Renal cortical epithelial cell (primary cell): ENCODE data around the gene GPSM1. TPM values are rescaled to one million over a fixed set of nuclear protein-coding genes. Genes with fewer than 3 reads are reported as not detected.
"Not testable (repeated sequence)": the region's sequence is repeated elsewhere in the genome, so short reads cannot be mapped to it uniquely, and the experiment has no call there.

Experiments
- DNase-seq: peaks from one replicate; pipeline ENCODE4 v3.0.0-alpha.2; 2011; ENCODE audit warnings: low read depth
- total RNA-seq: library from RNA; depleted of rRNA; stranded (reverse); fragments of >200 nt; gene quantifications from 2 replicates; pipeline ENCODE4 v1.2.3, GENCODE V29; 2014

Gene GPSM1
- total RNA-seq, 1 donor from 2014 or later = 23.6 TPM

GRCh38 chr9:136395345-136396218, 68.2 kb downstream of the GPSM1 start:
- no peak for DNase-seq

DNA sequence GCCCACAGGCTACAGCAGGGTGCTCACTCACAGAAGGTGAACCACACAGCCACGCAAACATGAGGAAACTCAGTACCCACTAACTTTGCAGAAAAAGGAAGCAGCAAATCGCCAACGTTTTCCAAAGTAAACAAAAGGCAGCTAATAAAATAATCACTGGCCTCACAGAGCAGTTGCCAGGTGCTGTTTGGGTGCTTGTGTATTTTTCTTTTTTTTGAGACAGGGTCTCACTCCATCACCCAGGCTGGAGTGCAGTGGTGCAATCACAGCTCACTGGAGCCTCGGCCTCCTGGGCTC, 68.8 kb downstream of the GPSM1 start:
- DNase-seq = no peak

DNA sequence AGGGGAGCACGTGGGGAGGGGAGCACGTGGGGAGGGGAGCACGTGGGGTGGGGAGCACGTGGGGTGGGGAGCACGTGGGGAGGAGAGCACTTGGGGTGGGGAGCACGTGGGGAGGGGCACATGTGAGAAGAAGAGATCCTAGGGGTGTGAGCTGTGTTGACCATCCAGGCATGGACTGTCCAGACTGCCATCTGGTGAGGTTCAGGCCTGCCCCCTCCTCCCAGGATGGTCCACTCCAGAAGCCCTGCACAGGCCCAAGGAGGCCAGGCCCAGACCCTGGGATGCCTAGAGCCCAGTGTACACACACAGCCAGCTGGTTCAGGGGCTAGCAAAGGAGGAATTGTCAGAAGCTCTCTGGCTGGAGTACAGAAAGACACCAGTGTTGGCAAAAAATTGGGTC, 70.3 kb downstream of the GPSM1 start:
- no peak for DNase-seq

DNA sequence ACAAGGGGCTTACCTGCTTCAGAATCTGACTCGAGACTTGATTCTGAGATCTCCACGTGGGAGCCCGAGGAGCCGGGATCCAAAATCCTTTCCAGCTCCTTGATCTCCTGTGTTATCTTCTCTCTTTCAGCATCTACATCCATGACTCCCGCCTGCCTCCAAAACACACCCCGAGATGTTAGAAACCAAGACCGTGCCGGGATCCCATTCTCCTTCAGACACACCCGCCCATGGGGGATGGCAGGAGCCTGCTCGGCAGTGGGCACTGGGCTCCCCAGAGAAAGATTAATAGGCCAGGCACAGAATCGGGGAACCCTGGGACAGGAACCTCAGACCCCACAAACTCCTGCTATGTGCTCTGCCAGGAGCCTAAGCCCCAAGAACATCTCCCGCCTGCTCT, 70.9 kb downstream of the GPSM1 start:
- DNase-seq = no peak

DNA sequence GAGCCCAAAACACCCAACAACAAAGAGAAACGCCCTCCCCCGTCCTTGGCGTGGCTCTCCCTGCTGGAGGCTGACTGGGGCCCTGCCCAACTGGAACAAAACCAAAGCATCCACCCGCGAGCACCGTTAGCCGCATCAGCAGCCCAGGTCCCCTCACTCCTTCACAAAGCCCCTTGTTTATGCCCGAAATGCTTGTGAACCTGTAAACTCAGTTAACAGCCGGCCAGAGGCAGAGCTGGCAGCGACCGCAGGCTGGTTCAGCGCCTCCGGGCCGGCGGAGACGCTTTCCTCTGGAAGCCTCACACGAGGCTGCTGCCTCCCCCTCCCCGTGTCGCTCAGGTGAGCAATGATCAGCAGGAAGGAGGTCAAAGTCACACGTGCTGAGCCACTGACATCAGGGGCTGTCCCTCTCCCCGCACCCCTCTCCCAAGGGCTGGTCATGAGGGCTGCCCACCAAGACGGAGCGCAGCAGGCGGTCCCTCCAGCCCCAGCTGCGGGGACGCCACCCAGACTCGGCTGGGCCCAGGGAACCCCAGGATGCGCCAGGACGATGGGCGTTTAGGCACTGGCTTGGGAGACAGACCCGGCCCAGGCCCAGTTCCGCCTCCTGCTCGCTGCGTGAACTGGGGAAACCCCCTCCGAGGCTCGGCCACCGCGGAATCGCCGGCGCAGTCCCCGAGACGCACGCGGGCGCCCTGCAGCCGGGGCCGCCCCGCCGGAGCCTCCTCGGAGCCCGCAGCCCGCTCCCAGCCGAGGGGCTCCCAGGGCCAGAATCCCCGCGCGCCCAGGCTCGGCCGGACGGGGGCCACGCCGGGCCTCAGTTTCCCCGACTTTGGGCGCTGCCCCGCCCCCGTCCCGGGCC, 72.1 kb downstream of the GPSM1 start:
- DNase-seq = no peak

DNA sequence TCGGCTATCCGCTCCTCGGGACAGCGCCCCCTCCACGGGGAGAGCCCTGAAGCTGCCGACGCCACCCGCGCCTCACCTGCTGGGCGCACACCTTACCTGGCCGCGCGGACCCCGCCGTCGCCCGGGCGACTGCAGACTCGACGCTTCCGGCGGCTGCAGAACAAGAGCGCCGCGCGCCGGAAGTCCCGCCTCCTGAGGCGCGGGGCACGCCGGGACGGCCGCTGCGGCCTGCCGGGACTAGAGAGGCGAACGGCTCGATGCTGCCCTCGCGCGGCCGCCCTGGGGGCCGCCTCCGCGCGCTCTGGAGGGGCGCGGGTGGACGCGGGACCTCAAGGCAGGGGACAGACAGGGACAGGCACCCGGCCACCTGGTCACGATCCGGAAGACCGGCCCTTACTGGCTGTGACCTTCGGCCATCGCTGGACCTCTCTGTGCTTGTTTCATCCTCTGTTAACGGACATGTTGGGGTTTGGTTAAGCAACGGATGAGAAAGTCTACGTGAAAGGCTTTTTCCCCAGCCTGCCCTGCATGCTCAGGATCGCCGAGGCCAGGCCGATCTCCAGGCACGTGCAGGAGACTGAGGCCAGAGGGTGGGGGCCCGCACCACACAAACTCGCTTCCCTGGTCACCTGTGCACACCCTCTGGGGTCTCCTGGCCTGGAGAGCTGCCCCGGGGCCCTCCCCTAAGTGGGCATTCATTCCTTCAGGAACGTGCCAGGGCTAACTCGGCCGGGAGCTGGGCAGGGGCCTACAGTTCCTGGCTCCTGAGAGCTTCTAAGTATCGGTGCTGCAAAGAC, 72.9 kb downstream of the GPSM1 start, which contains the start of gene SNAPC4:
SNAPC4 (minus strand) TSS at position 133 of the 797 bp plus-strand sequence. CDS start 1,742 bp downstream, outside the sequence.
- peak; percentile 59 for DNase-seq

- no peak for DNase-seq
Measured at GRCh38 chr9:136401173-136401922, 74.0 kb downstream of the GPSM1 start.

DNA sequence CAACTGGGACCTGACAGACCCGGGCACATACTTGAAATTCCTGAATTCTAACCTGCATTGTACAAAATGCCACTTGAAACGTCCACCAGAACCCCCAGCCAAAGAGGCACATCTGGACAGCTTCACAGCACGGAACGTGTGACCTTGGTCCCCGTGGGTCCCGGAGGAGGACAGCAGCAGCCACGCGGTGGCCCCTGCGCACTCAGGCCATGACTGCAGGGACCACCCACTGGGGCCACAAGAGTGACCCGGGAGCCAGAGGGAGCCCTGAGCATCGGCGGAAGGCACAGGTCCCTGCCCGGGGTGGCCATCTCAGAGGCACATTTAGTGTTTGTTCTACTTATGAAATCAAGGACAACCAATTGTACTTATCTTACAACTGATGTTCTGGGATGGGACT, 74.7 kb downstream of the GPSM1 start:
- no peak for DNase-seq

GRCh38 chr9:136403538-136403914, 76.2 kb downstream of the GPSM1 start:
- DNase-seq = no peak

DNA sequence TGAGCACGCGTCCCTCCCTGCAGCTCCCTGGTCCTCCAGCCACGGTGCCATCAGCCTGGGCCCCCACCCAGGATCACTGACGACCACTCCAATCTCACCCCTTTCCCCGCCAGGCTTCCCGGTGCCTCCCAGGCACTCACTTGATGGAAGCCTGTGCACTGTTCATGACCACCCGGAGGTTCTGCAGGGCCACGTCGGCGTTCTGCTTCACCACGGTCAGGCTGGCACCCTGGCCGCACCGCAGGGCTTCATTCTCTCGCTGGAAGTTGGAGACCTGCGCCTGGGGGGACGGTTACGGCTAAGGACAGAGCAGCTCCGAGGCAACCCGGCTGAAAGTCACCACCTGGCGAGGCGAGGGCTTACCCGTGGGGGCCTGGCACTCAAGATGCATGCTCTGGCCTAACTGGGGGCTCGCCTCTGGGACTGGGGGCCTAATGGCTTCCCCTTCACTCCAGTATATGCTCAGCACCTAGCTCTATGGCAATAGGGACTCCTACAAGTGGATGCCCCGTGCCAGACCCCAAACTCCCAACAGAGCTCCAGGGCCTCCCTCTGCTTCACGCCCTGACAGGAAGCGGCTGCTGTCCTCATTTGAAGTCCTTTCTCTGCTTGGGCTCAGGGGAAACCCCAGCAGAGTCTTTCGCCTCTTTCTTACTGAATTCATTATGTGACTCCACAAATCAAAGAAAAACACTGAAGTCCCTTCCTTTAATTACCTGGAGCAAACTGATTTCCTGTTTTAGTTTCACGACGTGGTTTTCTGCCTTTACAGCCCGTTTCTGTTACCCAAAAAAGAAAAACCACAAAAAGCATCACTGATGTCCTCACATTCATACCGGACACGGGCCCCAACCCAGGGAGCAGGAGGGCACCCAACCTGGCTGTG, 76.8 kb downstream of the GPSM1 start:
- DNase-seq = no peak

DNA sequence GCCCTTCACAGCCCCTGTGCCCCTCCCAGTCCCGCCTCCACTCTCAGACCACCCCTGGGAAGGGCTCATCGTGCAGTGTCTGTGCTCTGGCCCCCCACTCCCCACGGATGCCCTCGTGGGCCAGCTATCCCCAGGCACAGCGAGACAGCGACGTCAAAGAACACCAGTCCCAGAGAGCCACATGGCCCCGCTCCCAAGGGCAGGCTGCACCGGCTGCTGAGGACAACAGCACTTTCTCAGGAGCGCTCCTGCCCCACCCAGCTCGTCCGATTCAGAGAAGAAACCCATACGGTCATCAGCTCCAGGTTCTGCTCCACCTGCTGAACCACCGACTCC, 77.4 kb downstream of the GPSM1 start:
- no peak for DNase-seq

DNA sequence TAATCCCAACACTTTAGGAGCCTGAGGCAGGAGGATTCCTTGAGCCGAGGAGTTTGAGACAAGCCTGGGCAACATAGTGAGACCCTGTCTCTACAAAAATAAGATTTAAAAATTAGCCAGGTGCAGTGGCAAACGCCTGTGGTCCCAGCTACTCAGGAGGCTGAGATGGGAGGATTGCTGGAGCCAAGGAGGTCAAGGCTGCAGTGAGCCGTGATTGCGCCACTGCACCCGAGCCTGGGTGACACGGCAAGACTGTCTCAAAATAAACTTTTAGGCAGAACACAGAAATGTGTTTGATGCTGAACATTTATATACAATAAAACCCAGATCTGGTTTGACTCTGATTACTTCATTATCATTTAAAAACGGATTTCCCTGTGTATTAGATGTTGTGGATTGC, 78.1 kb downstream of the GPSM1 start:
- DNase-seq = no peak

GRCh38 chr9:136405904-136406303, 78.6 kb downstream of the GPSM1 start:
- not testable (repeated sequence) for DNase-seq

- DNase-seq = not testable (repeated sequence)
Measured at GRCh38 chr9:136407061-136407460, 79.7 kb downstream of the GPSM1 start.

- no peak for DNase-seq
Measured at GRCh38 chr9:136407911-136408310, 80.6 kb downstream of the GPSM1 start.

Other genes starting within 250 kb of the GPSM1 start
- 22.9 and 62.0 TPM in 2 replicates for gene NACC2, start 232.2 kb upstream of the GPSM1 start, total RNA-seq
- 69.3 and 73.2 TPM in 2 replicates for gene TMEM250, start 208.7 kb upstream of the GPSM1 start, total RNA-seq
- not detected in 2 replicates for gene LHX3, start 122.4 kb upstream of the GPSM1 start, total RNA-seq
- gene QSOX2, start 81.7 kb upstream of the GPSM1 start, total RNA-seq = 9.2 and 10.3 TPM in 2 replicates
- not detected in 2 replicates for gene CCDC187, start 23.4 kb upstream of the GPSM1 start, total RNA-seq
- 12.5 and 17.4 TPM in 2 replicates for gene DNLZ, start 36.2 kb downstream of the GPSM1 start, total RNA-seq
- gene CARD9, start 46.1 kb downstream of the GPSM1 start, total RNA-seq = 0.52 and 1.5 TPM in 2 replicates
- gene SNAPC4, start 72.6 kb downstream of the GPSM1 start, total RNA-seq = 7.5 and 15.5 TPM in 2 replicates
- 30.4 and 54.5 TPM in 2 replicates for gene ENTR1, start 83.1 kb downstream of the GPSM1 start, total RNA-seq
- 45.8 and 48.1 TPM in 2 replicates for gene PMPCA, start 83.1 kb downstream of the GPSM1 start, total RNA-seq
- gene INPP5E, start 112.3 kb downstream of the GPSM1 start, total RNA-seq = 4.3 and 11.5 TPM in 2 replicates
- gene SEC16A, start 155.5 kb downstream of the GPSM1 start, total RNA-seq = 20.8 and 69.4 TPM in 2 replicates
- 9.2 and 47.5 TPM in 2 replicates for gene NOTCH1, start 218.5 kb downstream of the GPSM1 start, total RNA-seq